HL-60 (cell line): ENCODE measurements around the gene CTSD.

Experiments
- POLR2AphosphoS5 ChIP-seq: IDR thresholded peaks from 2 replicates; pipeline ENCODE4 v1.6.1; 2012; ENCODE audit warnings: low read depth
- SPI1 ChIP-seq: IDR thresholded peaks from 2 replicates; pipeline ENCODE4 v1.6.1; 2012; ENCODE audit warnings: low read depth, mild to moderate bottlenecking, borderline replicate concordance
- TF ChIP-seq, protein P1 (sequence below): IDR thresholded peaks from one replicate; pipeline ENCODE4 v1.5.1; 2011; ENCODE audit warnings: low read length, control low read depth, inconsistent platforms; ENCODE audit not compliant: insufficient read depth

DNA sequence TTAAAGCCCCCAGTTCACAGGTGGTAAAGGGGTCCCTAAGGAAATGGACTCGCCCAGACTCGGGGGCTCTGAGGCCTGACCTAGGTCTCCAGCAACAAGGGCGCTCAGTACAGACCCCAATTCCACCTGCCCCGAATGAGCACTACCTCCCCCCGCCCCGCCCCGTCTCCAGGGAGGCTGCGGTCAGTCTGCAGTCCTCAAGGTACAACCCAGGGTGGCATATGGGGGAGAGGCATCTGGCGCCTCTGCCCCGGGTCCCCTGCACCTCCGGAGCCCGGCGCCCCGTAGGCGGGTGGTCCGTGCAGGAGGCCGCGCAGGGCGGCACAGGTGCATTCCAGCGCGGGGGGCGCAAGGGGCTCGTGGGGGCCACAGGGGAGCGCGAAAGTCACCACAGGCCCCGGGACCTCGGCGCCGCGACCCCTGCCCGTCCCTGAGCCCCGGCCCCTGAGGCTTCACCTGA, 361 bp downstream of the CTSD start:
- TF ChIP-seq, protein P1, sequence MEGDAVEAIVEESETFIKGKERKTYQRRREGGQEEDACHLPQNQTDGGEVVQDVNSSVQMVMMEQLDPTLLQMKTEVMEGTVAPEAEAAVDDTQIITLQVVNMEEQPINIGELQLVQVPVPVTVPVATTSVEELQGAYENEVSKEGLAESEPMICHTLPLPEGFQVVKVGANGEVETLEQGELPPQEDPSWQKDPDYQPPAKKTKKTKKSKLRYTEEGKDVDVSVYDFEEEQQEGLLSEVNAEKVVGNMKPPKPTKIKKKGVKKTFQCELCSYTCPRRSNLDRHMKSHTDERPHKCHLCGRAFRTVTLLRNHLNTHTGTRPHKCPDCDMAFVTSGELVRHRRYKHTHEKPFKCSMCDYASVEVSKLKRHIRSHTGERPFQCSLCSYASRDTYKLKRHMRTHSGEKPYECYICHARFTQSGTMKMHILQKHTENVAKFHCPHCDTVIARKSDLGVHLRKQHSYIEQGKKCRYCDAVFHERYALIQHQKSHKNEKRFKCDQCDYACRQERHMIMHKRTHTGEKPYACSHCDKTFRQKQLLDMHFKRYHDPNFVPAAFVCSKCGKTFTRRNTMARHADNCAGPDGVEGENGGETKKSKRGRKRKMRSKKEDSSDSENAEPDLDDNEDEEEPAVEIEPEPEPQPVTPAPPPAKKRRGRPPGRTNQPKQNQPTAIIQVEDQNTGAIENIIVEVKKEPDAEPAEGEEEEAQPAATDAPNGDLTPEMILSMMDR: no peak
- TF ChIP-seq SPI1 (no peak), POLR2AphosphoS5 (no peak)
